HUES64 (cell line): ENCODE data around the gene UVRAG.

ENCODE experiments used
- H3K27ac ChIP-seq: 2 replicates; pipeline ENCODE4 v1.7.0; 2013; ENCODE audit warnings: low read depth, low read length, inconsistent platforms
- H3K27me3 ChIP-seq: 2 replicates; pipeline ENCODE4 v1.6.1; 2013; ENCODE audit warnings: mild to moderate bottlenecking, low read length; ENCODE audit not compliant: insufficient read depth
- H3K36me3 ChIP-seq: 2 replicates; pipeline ENCODE4 v1.6.1; 2013; ENCODE audit warnings: mild to moderate bottlenecking, low read length; ENCODE audit not compliant: insufficient read depth
- H3K4me1 ChIP-seq: 2 replicates; pipeline ENCODE4 v1.6.1; 2013; ENCODE audit warnings: mild to moderate bottlenecking, low read length, moderate library complexity; ENCODE audit not compliant: insufficient read depth
- H3K4me3 ChIP-seq: 2 replicates; pipeline ENCODE4 v1.5.1; 2013; ENCODE audit warnings: mild to moderate bottlenecking, low read length, moderate library complexity
- H3K9ac ChIP-seq: 2 replicates; pipeline ENCODE4 v1.6.1; 2013; ENCODE audit warnings: mild to moderate bottlenecking, low read depth, low read length
- H3K9me3 ChIP-seq: 2 replicates; pipeline ENCODE4 v1.6.1; 2013; ENCODE audit warnings: low read depth, low read length; ENCODE audit not compliant: insufficient read depth
- WGBS: fragments of 150-250, 120-280 bp; methylation state at CpG from one replicate; pipeline ENCODE4 v1.1.7; 2013; ENCODE audit warnings: missing lambda C conversion rate; 5-methylcytosine and 5-hydroxymethylcytosine counted together

UVRAG gene

GRCh38 chr11:76174330-76174729 lies 359.3 kb downstream of the UVRAG start:
- Histone ChIP-seq H3K36me3 (no peaks in the 10 kb centered on the region), H3K4me1 (peaks cover 3% of the 10 kb centered on the region; the same call in 1 of the 2 replicates), H3K9ac (no peak overlapping the region), H3K9me3 (no peaks in the 10 kb centered on the region), H3K27ac (no peak overlapping the region), H3K4me3 (no peak overlapping the region), H3K27me3 (no peaks in the 10 kb centered on the region)
- 90% methylated on average over 5 of the region's 5 CpGs for WGBS

- Histone ChIP-seq H3K9me3 (no peaks in the 10 kb centered on the region), H3K4me3 (no peak overlapping the region), H3K27ac (no peak overlapping the region), H3K4me1 (peaks cover 3% of the 10 kb centered on the region; the same call in 1 of the 2 replicates), H3K9ac (no peak overlapping the region), H3K27me3 (no peaks in the 10 kb centered on the region), H3K36me3 (no peaks in the 10 kb centered on the region)
- WGBS, result 86% methylated on average over 4 of the region's 4 CpGs
These were observed 360.8 kb downstream of the UVRAG start for GRCh38 chr11:76175783-76176182.

- Histone ChIP-seq H3K9ac (no peak overlapping the region), H3K9me3 (no peaks in the 10 kb centered on the region), H3K27ac (no peak overlapping the region), H3K36me3 (no peaks in the 10 kb centered on the region), H3K27me3 (no peaks in the 10 kb centered on the region), H3K4me3 (no peak overlapping the region), H3K4me1 (peaks cover 3% of the 10 kb centered on the region; the same call in 1 of the 2 replicates)
- 49% methylated on average over 9 of the region's 9 CpGs for WGBS
These were observed 361.5 kb downstream of the UVRAG start for GRCh38 chr11:76176463-76176862.

GRCh38 chr11:76177250-76177686 lies 362.3 kb downstream of the UVRAG start:
- Histone ChIP-seq H3K4me1 (peaks cover 3% of the 10 kb centered on the region; the same call in 1 of the 2 replicates), H3K9me3 (no peaks in the 10 kb centered on the region), H3K36me3 (no peaks in the 10 kb centered on the region), H3K27ac (no peak overlapping the region), H3K4me3 (no peak overlapping the region), H3K9ac (no peak overlapping the region), H3K27me3 (no peaks in the 10 kb centered on the region)
- 93% methylated on average over 6 of the region's 6 CpGs for WGBS

- WGBS, result 90% methylated on average over 13 of the region's 13 CpGs
- Histone ChIP-seq H3K9ac (no peak overlapping the region), H3K9me3 (no peaks in the 10 kb centered on the region), H3K36me3 (no peaks in the 10 kb centered on the region), H3K4me3 (no peak overlapping the region), H3K4me1 (peaks cover 3% of the 10 kb centered on the region; the same call in 1 of the 2 replicates), H3K27ac (no peak overlapping the region), H3K27me3 (no peaks in the 10 kb centered on the region)
These were observed 364.1 kb downstream of the UVRAG start for GRCh38 chr11:76179147-76179546.

GRCh38 chr11:76181371-76181770 lies 366.4 kb downstream of the UVRAG start:
- Histone ChIP-seq H3K9me3 (no peaks in the 10 kb centered on the region), H3K27me3 (no peaks in the 10 kb centered on the region), H3K4me1 (no peaks in the 10 kb centered on the region), H3K36me3 (no peaks in the 10 kb centered on the region), H3K9ac (no peak overlapping the region), H3K4me3 (no peak overlapping the region), H3K27ac (no peak overlapping the region)
- 88% methylated on average over 14 of the region's 15 CpGs for WGBS

- H3K9me3 ChIP-seq, result no peaks in the 10 kb centered on the region
- WGBS, result 60% methylated on average over 6 of the region's 7 CpGs
- H3K9ac ChIP-seq, result no peak overlapping the region
- H3K27ac ChIP-seq, result no peak overlapping the region
- H3K4me3 ChIP-seq, result no peak overlapping the region
- no peaks in the 10 kb centered on the region for H3K4me1 ChIP-seq
- H3K27me3 ChIP-seq, result no peaks in the 10 kb centered on the region
- H3K36me3 ChIP-seq, result no peaks in the 10 kb centered on the region
These were observed 369.6 kb downstream of the UVRAG start for GRCh38 chr11:76184551-76184993.

- 89% methylated on average over 10 of the region's 10 CpGs for WGBS
- Histone ChIP-seq H3K9ac (no peak overlapping the region), H3K27ac (no peak overlapping the region), H3K27me3 (no peaks in the 10 kb centered on the region), H3K4me3 (no peak overlapping the region), H3K4me1 (no peaks in the 10 kb centered on the region), H3K9me3 (no peaks in the 10 kb centered on the region), H3K36me3 (no peaks in the 10 kb centered on the region)
These were observed 370.5 kb downstream of the UVRAG start for GRCh38 chr11:76185511-76185910.

- Histone ChIP-seq H3K4me3 (no peak overlapping the region), H3K9ac (no peak overlapping the region)
- 65% methylated on average over 15 of the region's 15 CpGs for WGBS
These were observed 371.0 kb downstream of the UVRAG start for GRCh38 chr11:76185931-76186401.

GRCh38 chr11:76186776-76187279 lies 371.8 kb downstream of the UVRAG start:
- H3K9me3 ChIP-seq, result no peaks in the 10 kb centered on the region
- no peak overlapping the region for H3K27ac ChIP-seq
- H3K4me1 ChIP-seq, result no peaks in the 10 kb centered on the region
- H3K36me3 ChIP-seq, result no peaks in the 10 kb centered on the region
- WGBS, result 95% methylated on average over 21 of the region's 21 CpGs
- H3K4me3 ChIP-seq, result no peak overlapping the region
- H3K9ac ChIP-seq, result no peak overlapping the region
- no peaks in the 10 kb centered on the region; the same call in 1 of the 2 replicates for H3K27me3 ChIP-seq

More at GRCh38 chr11:76185931-76186401, 371.0 kb downstream of the UVRAG start:
- Histone ChIP-seq H3K27me3 (no peaks in the 10 kb centered on the region; the same call in 1 of the 2 replicates), H3K36me3 (no peaks in the 10 kb centered on the region), H3K4me1 (no peaks in the 10 kb centered on the region), H3K9me3 (no peaks in the 10 kb centered on the region), H3K27ac (no peak overlapping the region)

- Histone ChIP-seq H3K9me3 (no peaks in the 10 kb centered on the region), H3K27me3 (no peaks in the 10 kb centered on the region; the same call in 1 of the 2 replicates), H3K9ac (no peak overlapping the region), H3K4me3 (no peak overlapping the region), H3K36me3 (no peaks in the 10 kb centered on the region), H3K27ac (no peak overlapping the region), H3K4me1 (no peaks in the 10 kb centered on the region)
- WGBS, result 88% methylated on average over 4 of the region's 4 CpGs
These were observed 373.9 kb downstream of the UVRAG start for GRCh38 chr11:76188873-76189272.
